A549 (cell line): ENCODE measurements around the gene MVB12B. TPM values are rescaled to one million over a fixed set of nuclear protein-coding genes. Genes with fewer than 3 reads are reported as not detected.

Source experiments
- ATAC-seq, 2 experiments: fragments of 200-7000 bp in 1 of 2; fragments of >200 bp in 1 of 2; cut with Nextera tagmentation in 1 of 2; cut with Tn5 transposase in 1 of 2; 3 replicates each; pipeline versions ENCODE4 v1.8.0 to v1.9.1; 2018 to 2020; ENCODE audit warnings: mild to moderate bottlenecking in 1 of 2, moderate library complexity in 1 of 2
- CTCF ChIA-PET: fragments of 300-600 bp; sonication (Branson Sonifier 250); formaldehyde crosslinking; extraction: SDS; loops from one replicate; lab custom pipeline; 2021; ENCODE audit warnings: antibody characterized with exemption, inconsistent platforms; lab: Yijun Ruan, JAX
- POLR2A ChIA-PET: fragments of 350-600 bp; formaldehyde crosslinking; extraction: SDS; loops from one replicate; lab custom pipeline; 2021; ENCODE audit warnings: antibody characterized with exemption, inconsistent platforms; lab: Yijun Ruan, JAX
- DNase-seq, 2 experiments: peaks; one replicate each; pipeline versions ENCODE4 v3.0.0 to v3.0.0-alpha.2; 2011 to 2016; ENCODE audit warnings: low read depth in 1 of 2, low spot score in 1 of 2
- FAIRE-seq: peaks from 2 replicates; lab custom pipeline; 2011; peaks lifted over from hg19 to GRCh38; lab: Jason Lieb, UNC
- H3K27ac ChIP-seq, 2 experiments: fragments of >200 bp; sonication (Bioruptor Twin); formaldehyde crosslinking; 3 replicates each; pipeline ENCODE4 v1.5.1; 2016 to 2017
- H3K4me1 ChIP-seq: fragments of >200 bp; sonication (Bioruptor Twin); formaldehyde crosslinking; 3 replicates; pipeline ENCODE4 v1.6.1; 2016
- H3K4me2 ChIP-seq: fragments of >200 bp; sonication (Bioruptor Twin); formaldehyde crosslinking; 3 replicates; pipeline ENCODE4 v1.6.1; 2016
- H3K4me3 ChIP-seq: fragments of >200 bp; sonication (Bioruptor Twin); formaldehyde crosslinking; 3 replicates; pipeline ENCODE4 v1.5.1; 2016
- H3K9me3 ChIP-seq: fragments of >200 bp; sonication (Bioruptor Twin); formaldehyde crosslinking; 3 replicates; pipeline ENCODE4 v1.6.1; 2016
- ESRRA ChIP-seq: fragments of 150-350 bp; IDR thresholded peaks from 2 replicates; pipeline ENCODE4 v1.6.1; 2014; ENCODE audit warnings: mild to moderate bottlenecking, low read length, borderline replicate concordance
- GATA3 ChIP-seq: IDR thresholded peaks from 2 replicates; pipeline ENCODE4 v1.6.1; 2012; ENCODE audit warnings: borderline replicate concordance
- HOXA7 ChIP-seq: fragments of 250-450 bp; sonication (Bioruptor Pico); IDR thresholded peaks from 2 replicates; pipeline ENCODE4 v1.5.0; 2020; ENCODE audit warnings: mild to moderate bottlenecking, moderate library complexity
- HOXB5 ChIP-seq: fragments of 250-450 bp; sonication (Bioruptor Pico); IDR thresholded peaks from 2 replicates; pipeline ENCODE4 v1.5.0; 2020; ENCODE audit warnings: mild to moderate bottlenecking, moderate library complexity
- JUNB ChIP-seq: fragments of >200 bp; sonication (Bioruptor Twin); formaldehyde crosslinking; IDR thresholded peaks from 2 replicates; pipeline ENCODE4 v1.6.1; 2016
- KDM1A ChIP-seq: fragments of 200-600 bp; sonication (generic); IDR thresholded peaks from 2 replicates; pipeline ENCODE4 v1.6.1; 2016; ENCODE audit warnings: low read depth, mild to moderate bottlenecking
- NFE2L2 ChIP-seq: fragments of 150-350 bp; conservative IDR thresholded peaks from 2 replicates; pipeline ENCODE4 v1.6.1; 2014; ENCODE audit warnings: low read length
- NPAS2 ChIP-seq: fragments of 250-450 bp; sonication (Bioruptor Pico); IDR thresholded peaks from 2 replicates; pipeline ENCODE4 v1.8.0; 2022; ENCODE audit warnings: mild to moderate bottlenecking, moderate library complexity, borderline replicate concordance
- RAD21 ChIP-seq, 2 experiments: fragments of >200 bp in 1 of 2; sonication (Bioruptor Twin) in 1 of 2; formaldehyde crosslinking in 1 of 2; IDR thresholded peaks in 1 of 2; conservative IDR thresholded peaks in 1 of 2; 2 replicates in 1 of 2; 3 replicates in 1 of 2; pipeline ENCODE4 v1.6.1; 2012 to 2018; ENCODE audit warnings: inconsistent platforms in 1 of 2
- RARB ChIP-seq: fragments of 250-450 bp; sonication (Bioruptor Pico); IDR thresholded peaks from 2 replicates; pipeline ENCODE4 v1.8.0; 2021; ENCODE audit warnings: mild to moderate bottlenecking, moderate library complexity
- RNF2 ChIP-seq: fragments of 200-600 bp; sonication (generic); IDR thresholded peaks from 2 replicates; pipeline ENCODE4 v1.6.1; 2016; ENCODE audit warnings: low read depth, mild to moderate bottlenecking, antibody characterized with exemption, moderate library complexity, borderline replicate concordance
- ZC3H11A ChIP-seq: fragments of 450-650 bp; IDR thresholded peaks from 2 replicates; pipeline ENCODE4 v1.6.1; 2014; ENCODE audit warnings: antibody characterized with exemption, mild to moderate bottlenecking
- ZFP36 ChIP-seq: fragments of 450-650 bp; IDR thresholded peaks from 2 replicates; pipeline ENCODE4 v1.6.1; 2014; ENCODE audit warnings: borderline replicate concordance; ENCODE audit not compliant: partially characterized antibody
- WGBS: methylation state at CpG from one replicate; pipeline ENCODE4 v1.1.6; 2017; ENCODE audit errors: missing lambda C conversion rate; 5-methylcytosine and 5-hydroxymethylcytosine counted together
- polyA plus RNA-seq, 4 experiments: library from polyadenylated mRNA; depleted of rRNA in 3 of 4; stranded (reverse); fragments of >200 nt; fragmentation: RNase III in 1 of 4; extraction: RNeasy Plus Mini Kit Qiagen cat#74134 plus additional on column Dnase treatment in 1 of 4; gene quantifications; 2 replicates in 3 of 4; 3 replicates in 1 of 4; pipeline ENCODE4 v1.2.3, GENCODE V29; 2011 to 2017
- TF ChIP-seq, protein P1 (sequence below): fragments of >200 bp; sonication (Bioruptor Twin); formaldehyde crosslinking; IDR thresholded peaks from 3 replicates; pipeline ENCODE4 v1.6.1; 2016
- TF ChIP-seq, protein P2 (sequence below): fragments of 250-450 bp; sonication (Bioruptor Pico); IDR thresholded peaks from 2 replicates; pipeline ENCODE4 v1.5.0; 2021; ENCODE audit warnings: mild to moderate bottlenecking, moderate library complexity, borderline replicate concordance
- TF ChIP-seq, protein P3 (sequence below): IDR thresholded peaks from 2 replicates; pipeline ENCODE4 v1.6.1; 2012
- TF ChIP-seq, protein P4 (sequence below): IDR thresholded peaks from 2 replicates; pipeline ENCODE4 v1.6.1; 2012; ENCODE audit warnings: low read depth, borderline replicate concordance
- TF ChIP-seq, protein P5 (sequence below): IDR thresholded peaks from 2 replicates; pipeline ENCODE4 v1.6.1; 2012
- TF ChIP-seq, protein P6 (sequence below): fragments of 450-650 bp; IDR thresholded peaks from 2 replicates; pipeline ENCODE4 v1.6.1; 2014; ENCODE audit warnings: antibody characterized with exemption

MVB12B gene
- polyA plus RNA-seq, 2 of the 4 experiments (the other 2 are of a cell fraction): 4.6 to 5.9 TPM

DNA sequence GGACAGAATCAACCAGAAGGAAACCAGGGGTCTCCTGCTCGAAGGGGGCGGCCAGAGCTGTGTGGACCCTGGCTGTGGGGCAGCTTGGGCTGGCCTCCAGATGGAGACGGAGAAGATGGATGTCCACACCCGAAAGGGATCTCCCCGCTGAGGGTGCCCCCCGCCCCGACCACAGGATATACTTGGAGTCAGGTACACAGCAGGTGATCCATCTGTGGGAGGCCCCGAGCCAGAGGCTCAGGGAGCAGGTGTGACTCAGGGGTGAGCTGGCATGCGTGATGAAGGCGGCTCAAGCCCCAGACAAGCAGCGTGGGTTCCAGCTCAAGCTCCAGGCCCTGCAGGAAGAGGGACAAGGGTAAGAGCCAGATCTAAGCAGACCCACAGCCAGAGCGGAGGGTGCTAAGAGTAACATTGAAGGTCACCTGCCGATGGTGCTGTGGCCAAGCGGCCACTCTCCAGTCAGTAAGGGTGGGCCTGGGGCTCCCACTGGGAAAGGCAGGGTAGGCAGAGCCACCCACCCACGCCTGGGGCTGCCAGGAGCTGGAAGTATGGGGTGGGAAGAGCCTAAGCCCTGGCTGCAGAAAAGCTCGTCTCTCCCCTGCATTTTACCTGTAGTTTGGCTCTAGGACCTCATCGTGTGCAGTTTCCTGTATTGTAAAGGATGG is 30.6 kb upstream of the MVB12B start:
- Histone ChIP-seq H3K4me2 (no peak overlapping the region), H3K9me3 (no peaks in the 10 kb centered on the region), H3K4me1 (no peaks in the 10 kb centered on the region), H3K4me3 (no peak overlapping the region), H3K27ac (no peak overlapping the region)
- ATAC-seq (no peak), FAIRE-seq (no peak), DNase-seq (no peak)
- 57% methylated on average over 16 of the region's 17 CpGs for WGBS
- TF ChIP-seq NFE2L2 (no peak), ESRRA (no peak), ZFP36 (no peak), RNF2 (no peak), HOXA7 (CRISPR knock-in tag) (no peak), NPAS2 (CRISPR knock-in tag) (no peak), RARB (CRISPR knock-in tag) (no peak), JUNB (no peak), HOXB5 (CRISPR knock-in tag) (no peak), GATA3 (no peak), KDM1A (no peak)
- TF ChIP-seq, protein P1, sequence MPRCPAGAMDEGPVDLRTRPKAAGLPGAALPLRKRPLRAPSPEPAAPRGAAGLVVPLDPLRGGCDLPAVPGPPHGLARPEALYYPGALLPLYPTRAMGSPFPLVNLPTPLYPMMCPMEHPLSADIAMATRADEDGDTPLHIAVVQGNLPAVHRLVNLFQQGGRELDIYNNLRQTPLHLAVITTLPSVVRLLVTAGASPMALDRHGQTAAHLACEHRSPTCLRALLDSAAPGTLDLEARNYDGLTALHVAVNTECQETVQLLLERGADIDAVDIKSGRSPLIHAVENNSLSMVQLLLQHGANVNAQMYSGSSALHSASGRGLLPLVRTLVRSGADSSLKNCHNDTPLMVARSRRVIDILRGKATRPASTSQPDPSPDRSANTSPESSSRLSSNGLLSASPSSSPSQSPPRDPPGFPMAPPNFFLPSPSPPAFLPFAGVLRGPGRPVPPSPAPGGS: no peak
- TF ChIP-seq, protein P2, sequence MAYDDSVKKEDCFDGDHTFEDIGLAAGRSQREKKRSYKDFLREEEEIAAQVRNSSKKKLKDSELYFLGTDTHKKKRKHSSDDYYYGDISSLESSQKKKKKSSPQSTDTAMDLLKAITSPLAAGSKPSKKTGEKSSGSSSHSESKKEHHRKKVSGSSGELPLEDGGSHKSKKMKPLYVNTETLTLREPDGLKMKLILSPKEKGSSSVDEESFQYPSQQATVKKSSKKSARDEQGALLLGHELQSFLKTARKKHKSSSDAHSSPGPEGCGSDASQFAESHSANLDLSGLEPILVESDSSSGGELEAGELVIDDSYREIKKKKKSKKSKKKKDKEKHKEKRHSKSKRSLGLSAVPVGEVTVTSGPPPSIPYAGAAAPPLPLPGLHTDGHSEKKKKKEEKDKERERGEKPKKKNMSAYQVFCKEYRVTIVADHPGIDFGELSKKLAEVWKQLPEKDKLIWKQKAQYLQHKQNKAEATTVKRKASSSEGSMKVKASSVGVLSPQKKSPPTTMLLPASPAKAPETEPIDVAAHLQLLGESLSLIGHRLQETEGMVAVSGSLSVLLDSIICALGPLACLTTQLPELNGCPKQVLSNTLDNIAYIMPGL (CRISPR knock-in tag): no peak
- TF ChIP-seq, protein P3, sequence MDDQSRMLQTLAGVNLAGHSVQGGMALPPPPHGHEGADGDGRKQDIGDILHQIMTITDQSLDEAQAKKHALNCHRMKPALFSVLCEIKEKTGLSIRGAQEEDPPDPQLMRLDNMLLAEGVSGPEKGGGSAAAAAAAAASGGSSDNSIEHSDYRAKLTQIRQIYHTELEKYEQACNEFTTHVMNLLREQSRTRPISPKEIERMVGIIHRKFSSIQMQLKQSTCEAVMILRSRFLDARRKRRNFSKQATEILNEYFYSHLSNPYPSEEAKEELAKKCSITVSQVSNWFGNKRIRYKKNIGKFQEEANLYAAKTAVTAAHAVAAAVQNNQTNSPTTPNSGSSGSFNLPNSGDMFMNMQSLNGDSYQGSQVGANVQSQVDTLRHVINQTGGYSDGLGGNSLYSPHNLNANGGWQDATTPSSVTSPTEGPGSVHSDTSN: no peak
- TF ChIP-seq, protein P4, sequence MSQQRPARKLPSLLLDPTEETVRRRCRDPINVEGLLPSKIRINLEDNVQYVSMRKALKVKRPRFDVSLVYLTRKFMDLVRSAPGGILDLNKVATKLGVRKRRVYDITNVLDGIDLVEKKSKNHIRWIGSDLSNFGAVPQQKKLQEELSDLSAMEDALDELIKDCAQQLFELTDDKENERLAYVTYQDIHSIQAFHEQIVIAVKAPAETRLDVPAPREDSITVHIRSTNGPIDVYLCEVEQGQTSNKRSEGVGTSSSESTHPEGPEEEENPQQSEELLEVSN: no peak
- TF ChIP-seq, protein P5, sequence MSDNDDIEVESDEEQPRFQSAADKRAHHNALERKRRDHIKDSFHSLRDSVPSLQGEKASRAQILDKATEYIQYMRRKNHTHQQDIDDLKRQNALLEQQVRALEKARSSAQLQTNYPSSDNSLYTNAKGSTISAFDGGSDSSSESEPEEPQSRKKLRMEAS: no peak
- POLR2A ChIA-PET: no interaction called here
- CTCF ChIA-PET: interaction anchor here (1.5 to 14.9 kb wide), 4 partner anchors 100 to 204 kb away, joined by 4 to 198 read pairs (median 14); no protein-coding TSS in a partner anchor

DNA sequence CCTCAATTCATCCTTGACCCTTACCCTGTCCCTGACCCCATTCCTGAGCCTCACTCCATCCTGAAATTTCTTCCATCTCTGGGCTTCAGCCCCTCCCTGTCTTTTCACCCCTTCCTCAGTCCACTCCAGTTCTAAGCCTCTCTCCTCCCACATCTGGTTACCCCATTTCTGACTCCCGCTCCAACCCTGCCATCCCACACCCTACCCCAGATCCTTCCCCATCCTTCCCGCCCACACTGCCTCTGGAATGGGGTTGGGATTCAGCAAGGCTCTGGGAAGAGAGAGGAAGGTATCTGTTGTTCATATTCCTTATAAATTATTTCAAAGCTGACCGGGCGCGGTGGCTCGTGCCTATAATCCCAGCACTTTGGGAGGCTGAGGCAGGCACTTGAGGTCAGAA is 29.9 kb upstream of the MVB12B start:
- TF ChIP-seq RAD21 (conservative IDR thresholded peaks at IDR 0.05 in 1 of 2, IDR thresholded peaks at IDR 0.05 in 1 of 2) (no peak), ZC3H11A (no peak)
- TF ChIP-seq, protein P6, sequence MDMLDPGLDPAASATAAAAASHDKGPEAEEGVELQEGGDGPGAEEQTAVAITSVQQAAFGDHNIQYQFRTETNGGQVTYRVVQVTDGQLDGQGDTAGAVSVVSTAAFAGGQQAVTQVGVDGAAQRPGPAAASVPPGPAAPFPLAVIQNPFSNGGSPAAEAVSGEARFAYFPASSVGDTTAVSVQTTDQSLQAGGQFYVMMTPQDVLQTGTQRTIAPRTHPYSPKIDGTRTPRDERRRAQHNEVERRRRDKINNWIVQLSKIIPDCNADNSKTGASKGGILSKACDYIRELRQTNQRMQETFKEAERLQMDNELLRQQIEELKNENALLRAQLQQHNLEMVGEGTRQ: no peak
- WGBS: 82% methylated on average over 6 of the region's 6 CpGs
- ATAC-seq (no peak), DNase-seq (no peak), FAIRE-seq (no peak)
- Histone ChIP-seq H3K9me3 (no peaks in the 10 kb centered on the region), H3K4me3 (no peak overlapping the region), H3K4me1 (no peaks in the 10 kb centered on the region), H3K27ac (no peak overlapping the region), H3K4me2 (no peak overlapping the region)
- CTCF ChIA-PET: interaction anchor here (2.0 to 14.9 kb wide), 3 partner anchors 100 to 203 kb away, joined by 9 to 198 read pairs (median 84); no protein-coding TSS in a partner anchor
- POLR2A ChIA-PET: no interaction called here
